Thyroid gland (tissue), 4 donors: Measurements from ENCODE around the gene CKLF. TPM values are rescaled to one million over a fixed set of nuclear protein-coding genes. Genes with fewer than 3 reads are reported as not detected.

Experiments
- DNase-seq, 2 donors: peaks; one replicate each; pipeline ENCODE4 v3.0.0-alpha.2; 2019
- H3K27ac ChIP-seq, 3 donors: fragments of 200-600 bp; sonication (generic); 1 replicate in 2 of 3; 2 replicates in 1 of 3; pipeline ENCODE4 v1.5.1; 2016 to 2019; ENCODE audit warnings: mild to moderate bottlenecking in 1 of 3, moderate library complexity in 1 of 3
- H3K27me3 ChIP-seq: fragments of 200-600 bp; sonication (generic); one replicate; pipeline ENCODE4 v1.5.1; 2019
- H3K36me3 ChIP-seq, 2 donors: fragments of 200-600 bp; sonication (generic); one replicate each; pipeline ENCODE4 v1.5.1; 2016 to 2019
- H3K4me1 ChIP-seq, 2 donors: fragments of 200-600 bp; sonication (generic); one replicate each; pipeline ENCODE4 v1.5.1; 2017 to 2019
- H3K4me3 ChIP-seq, 3 donors: fragments of 200-600 bp; sonication (generic); replicated peaks in 1 of 3; 1 replicate in 2 of 3; 2 replicates in 1 of 3; pipeline ENCODE4 v1.5.1; 2016; ENCODE audit warnings: mild to moderate bottlenecking in 1 of 3
- H3K9me3 ChIP-seq: fragments of 200-600 bp; sonication (generic); one replicate; pipeline ENCODE4 v1.5.1; 2017
- CTCF ChIP-seq, 6 experiments: fragments of 200-600 bp in 3 of 6; fragments of 450-650 bp in 3 of 6; sonication (generic) in 3 of 6; IDR thresholded peaks; one replicate each; pipeline ENCODE4 v1.5.1; 2016 to 2019; ENCODE audit warnings: antibody characterized with exemption in 6 of 6, mild to moderate bottlenecking in 2 of 6, inconsistent platforms in 1 of 6, moderate library complexity in 1 of 6
- POLR2A ChIP-seq, 2 donors: fragments of 450-650 bp; IDR thresholded peaks; one replicate each; pipeline ENCODE4 v1.6.1; 2017; ENCODE audit warnings: antibody characterized with exemption in 2 of 2, mild to moderate bottlenecking in 2 of 2, moderate library complexity in 1 of 2
- WGBS, 2 donors: methylation state at CpG; one replicate each; pipeline ENCODE4 v1.1.5; 2017; 5-methylcytosine and 5-hydroxymethylcytosine counted together
- intact Hi-C: fragments of 100-400 bp; cut with DNase I; formaldehyde crosslinking; loops from one replicate; pipeline ENCODE4 v1.15.1; 2023
- total RNA-seq, 4 donors: library from RNA; depleted of rRNA; stranded (reverse); fragments of >200 nt; gene quantifications; one replicate each; pipeline ENCODE4 v1.2.3, GENCODE V29; 2016

CKLF gene
- total RNA-seq, 4 donors from 2014 or later, result 22.1 to 79.4 (median 49.9) TPM

DNA sequence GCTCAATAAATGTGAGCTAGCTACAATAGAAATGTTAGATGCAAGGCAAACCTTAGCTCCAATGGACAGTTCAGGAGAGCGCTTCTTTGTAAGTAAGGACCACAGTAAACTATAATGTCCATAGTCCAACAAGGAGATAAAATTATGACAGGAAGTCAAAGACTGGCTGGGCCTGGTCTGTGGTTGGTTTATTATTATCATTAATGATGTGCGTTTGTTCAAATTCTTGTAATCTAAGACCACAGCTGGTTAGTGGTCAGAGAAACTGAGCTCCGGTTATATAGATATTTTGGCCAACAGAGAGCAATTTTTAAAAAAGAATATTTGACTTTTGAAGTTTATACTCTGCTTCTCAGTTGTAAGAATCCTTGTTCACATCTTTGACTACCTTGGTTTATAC is 22.2 kb downstream of the CKLF start:
- TF ChIP-seq POLR2A (IDR thresholded peaks at IDR 0.05), result no peak
- no peaks in the 10 kb centered on the region for H3K9me3 ChIP-seq
- H3K36me3 ChIP-seq, result no peaks in the 10 kb centered on the region
- intact Hi-C loops, result no loop called here
- no peaks in the 10 kb centered on the region for H3K27me3 ChIP-seq
- DNase-seq, result no peak
- no peak overlapping the region for H3K27ac ChIP-seq
- 92 to 98% methylated on average over 3 of the region's 3 CpGs for WGBS, 2 donors
- H3K4me3 ChIP-seq, result no peak overlapping the region
- peaks cover 3 to 16% of the 10 kb centered on the region in 2 donors for H3K4me1 ChIP-seq

DNA sequence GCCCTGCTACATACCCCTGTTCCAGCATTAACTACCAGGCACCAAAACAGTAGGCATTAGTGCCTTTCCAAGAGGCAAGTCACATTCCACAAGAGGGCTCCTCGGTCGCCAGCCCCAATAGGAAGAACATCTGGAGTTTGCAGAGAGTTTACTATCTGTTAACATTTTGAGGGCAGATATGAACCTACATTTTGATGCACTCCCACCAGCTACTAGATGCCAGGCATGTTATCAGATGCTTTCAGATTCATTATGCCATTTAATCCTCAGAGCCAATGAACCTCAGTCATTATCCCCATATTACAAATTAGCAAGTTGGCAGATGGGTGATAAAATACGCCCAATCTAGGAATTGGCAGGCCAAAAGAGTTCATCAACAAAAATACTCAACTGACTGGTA is 22.7 kb downstream of the CKLF start:
- Histone ChIP-seq H3K36me3 (no peaks in the 10 kb centered on the region), H3K27ac (no peak overlapping the region), H3K4me1 (peaks cover 3 to 16% of the 10 kb centered on the region in 2 donors), H3K4me3 (no peak overlapping the region), H3K9me3 (no peaks in the 10 kb centered on the region), H3K27me3 (no peaks in the 10 kb centered on the region)
- 97 to 98% methylated on average over 3 of the region's 3 CpGs for WGBS, 2 donors
- DNase-seq, result no peak
- intact Hi-C loops, result no loop called here
- TF ChIP-seq POLR2A (IDR thresholded peaks at IDR 0.05) (no peak), CTCF (IDR thresholded peaks at IDR 0.05) (no peak)

GRCh38 chr16:66576296-66576695 is 23.9 kb downstream of the CKLF start:
- intact Hi-C loops, result no loop called here
- 88 to 94% methylated on average over 5 of the region's 5 CpGs for WGBS, 2 donors
- Histone ChIP-seq H3K9me3 (no peaks in the 10 kb centered on the region), H3K27ac (no peak overlapping the region), H3K4me3 (no peak overlapping the region), H3K4me1 (peaks cover 10 to 28% of the 10 kb centered on the region in 2 donors), H3K36me3 (no peaks in the 10 kb centered on the region), H3K27me3 (no peaks in the 10 kb centered on the region)
- DNase-seq, result no peak
- TF ChIP-seq POLR2A (IDR thresholded peaks at IDR 0.05), result no peak
- TF ChIP-seq CTCF (IDR thresholded peaks at IDR 0.05), result no peak

DNA sequence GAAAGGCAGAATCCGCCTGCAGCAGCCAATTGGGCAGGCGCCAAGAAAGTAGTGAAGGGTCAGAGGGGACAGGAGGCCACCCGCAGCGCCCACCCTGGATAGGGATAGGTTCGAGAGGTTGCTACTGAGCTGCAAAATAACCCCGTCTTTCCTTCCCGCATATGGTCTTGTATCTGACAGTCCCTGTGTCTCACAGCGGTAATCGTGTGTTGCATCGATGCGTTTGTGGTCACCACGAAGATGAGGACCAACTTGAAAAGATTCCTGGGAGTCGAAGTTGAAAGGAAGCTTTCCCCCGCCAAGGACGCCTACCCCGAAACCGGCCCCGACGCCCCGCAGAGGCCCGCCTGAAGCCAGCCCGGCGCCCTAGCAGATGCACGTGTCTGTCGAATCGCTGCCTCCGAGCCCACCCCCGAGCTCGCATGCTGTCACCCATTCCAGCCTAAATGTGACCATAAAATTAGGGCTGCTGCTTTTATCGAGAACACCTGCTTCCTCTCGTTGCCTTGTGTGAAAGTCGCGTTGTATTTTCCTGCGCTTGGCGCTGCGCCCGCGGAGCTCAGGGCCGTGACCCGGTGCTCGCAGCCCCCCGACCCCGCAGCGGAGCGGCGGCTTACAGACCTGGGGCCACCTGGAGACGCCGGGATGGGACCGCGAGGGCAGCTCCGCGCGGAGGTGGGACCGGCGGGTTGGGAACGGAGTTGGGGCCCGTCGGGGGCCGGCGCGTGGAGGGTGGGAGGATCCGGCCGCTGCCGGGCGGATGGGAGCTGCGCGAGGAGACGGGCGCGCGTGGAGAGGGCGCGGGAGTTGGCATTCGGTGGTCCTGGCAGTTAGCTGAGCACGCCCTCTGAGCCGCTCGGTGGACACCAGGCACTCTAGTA is 26.5 kb downstream of the CKLF start, which contains the start of gene CMTM2:
CMTM2 (plus strand) TSS at position 813 of the 881 bp plus-strand sequence. CDS start 145 bp downstream, outside the sequence.
- TF ChIP-seq CTCF (IDR thresholded peaks at IDR 0.05) (no peak), POLR2A (IDR thresholded peaks at IDR 0.05) (no peak)
- intact Hi-C loops, result no loop called here
- H3K27me3 ChIP-seq, result no peaks in the 10 kb centered on the region
- WGBS, 2 donors, result 40 to 46% methylated on average over 72 to 76 of the region's 77 CpGs
- no peak for DNase-seq
- H3K36me3 ChIP-seq, result no peaks in the 10 kb centered on the region
- no peak within 1 kb of the TSS for H3K4me3 ChIP-seq
- H3K4me1 ChIP-seq, result peaks cover 15 to 34% of the 10 kb centered on the region in 2 donors
- H3K27ac ChIP-seq, result peak within 1 kb of the TSS in 1 of 3 donors; percentile 57
- H3K9me3 ChIP-seq, result no peaks in the 10 kb centered on the region

- TF ChIP-seq POLR2A (IDR thresholded peaks at IDR 0.05) (no peak), CTCF (IDR thresholded peaks at IDR 0.05) (no peak)
- no peak for DNase-seq
- H3K27me3 ChIP-seq, result no peaks in the 10 kb centered on the region
- peaks cover 15 to 34% of the 10 kb centered on the region in 2 donors for H3K4me1 ChIP-seq
- peak overlapping the region; percentile 24 to 71 (median 57) for H3K27ac ChIP-seq
- intact Hi-C loops, result no loop called here
- no peaks in the 10 kb centered on the region for H3K9me3 ChIP-seq
- 70 to 73% methylated on average over 4 of the region's 4 CpGs for WGBS, 2 donors
- no peaks in the 10 kb centered on the region for H3K36me3 ChIP-seq
- H3K4me3 ChIP-seq, result no peak overlapping the region
Observed at GRCh38 chr16:66580605-66581209, 28.3 kb downstream of the CKLF start.
